Measurements from ENCODE around the gene PRR30.

Gene PRR30

GRCh38 chr2:27094353-27094984 lies 44.7 kb downstream of the PRR30 start:
- Histone ChIP-seq H3K9me3 (ENCODE audit: control insufficient read depth, insufficient read depth, low read depth, low read length) (no peaks in the 10 kb centered on the region), H3K27ac (ENCODE audit: low read depth, low read length) (no peak overlapping the region), H3K27me3 (ENCODE audit: control insufficient read depth, insufficient read depth, low read length) (no peaks in the 10 kb centered on the region), H3K36me3 (ENCODE audit: control insufficient read depth, insufficient read depth, low read length) (no peaks in the 10 kb centered on the region), H3K9ac (ENCODE audit: low read length) (no peak overlapping the region), H3K4me1 (ENCODE audit: control insufficient read depth, insufficient read depth, low read length) (peaks cover 7% of the 10 kb centered on the region), H3K4me3 (ENCODE audit: low read depth, low read length) (no peak overlapping the region)

GRCh38 chr2:27093430-27094352 lies 45.5 kb downstream of the PRR30 start:
- no peak overlapping the region for H3K4me3 ChIP-seq (ENCODE audit: low read depth, low read length)
- no peak overlapping the region for H3K9ac ChIP-seq (ENCODE audit: low read length)
- no peaks in the 10 kb centered on the region for H3K9me3 ChIP-seq (ENCODE audit: control insufficient read depth, insufficient read depth, low read depth, low read length)
- no peaks in the 10 kb centered on the region; the same call in 1 of the 2 replicates for H3K27me3 ChIP-seq (ENCODE audit: control insufficient read depth, insufficient read depth, low read length)
- H3K4me1 ChIP-seq (ENCODE audit: control insufficient read depth, insufficient read depth, low read length), result peaks cover 7% of the 10 kb centered on the region
- no peak overlapping the region for H3K27ac ChIP-seq (ENCODE audit: low read depth, low read length)
- H3K36me3 ChIP-seq (ENCODE audit: control insufficient read depth, insufficient read depth, low read length), result no peaks in the 10 kb centered on the region

GRCh38 chr2:27092696-27093429 lies 46.3 kb downstream of the PRR30 start:
- Histone ChIP-seq H3K27ac (ENCODE audit: low read depth, low read length) (no peak overlapping the region), H3K36me3 (ENCODE audit: control insufficient read depth, insufficient read depth, low read length) (no peaks in the 10 kb centered on the region), H3K4me3 (ENCODE audit: low read depth, low read length) (no peak overlapping the region), H3K4me1 (ENCODE audit: control insufficient read depth, insufficient read depth, low read length) (peaks cover 7% of the 10 kb centered on the region), H3K9me3 (ENCODE audit: control insufficient read depth, insufficient read depth, low read depth, low read length) (no peaks in the 10 kb centered on the region), H3K9ac (ENCODE audit: low read length) (no peak overlapping the region), H3K27me3 (ENCODE audit: control insufficient read depth, insufficient read depth, low read length) (no peaks in the 10 kb centered on the region; the same call in 1 of the 2 replicates)

- Histone ChIP-seq H3K4me3 (ENCODE audit: low read depth, low read length) (no peak overlapping the region), H3K4me1 (ENCODE audit: control insufficient read depth, insufficient read depth, low read length) (peaks cover 10% of the 10 kb centered on the region), H3K27ac (ENCODE audit: low read depth, low read length) (no peak overlapping the region), H3K9me3 (ENCODE audit: control insufficient read depth, insufficient read depth, low read depth, low read length) (no peaks in the 10 kb centered on the region), H3K9ac (ENCODE audit: low read length) (no peak overlapping the region), H3K36me3 (ENCODE audit: control insufficient read depth, insufficient read depth, low read length) (no peaks in the 10 kb centered on the region), H3K27me3 (ENCODE audit: control insufficient read depth, insufficient read depth, low read length) (peaks cover 8% of the 10 kb centered on the region; the same call in 1 of the 2 replicates)
Observed at GRCh38 chr2:27091746-27092695, 47.2 kb downstream of the PRR30 start.

GRCh38 chr2:27089111-27089954 lies 49.9 kb downstream of the PRR30 start:
- Histone ChIP-seq H3K27ac (ENCODE audit: low read depth, low read length) (no peak overlapping the region), H3K4me1 (ENCODE audit: control insufficient read depth, insufficient read depth, low read length) (0 out of 2 replicates have a peak, but pooled peaks cover 7% of the 10 kb centered on the region), H3K27me3 (ENCODE audit: control insufficient read depth, insufficient read depth, low read length) (peaks cover 10% of the 10 kb centered on the region; the same call in 1 of the 2 replicates), H3K36me3 (ENCODE audit: control insufficient read depth, insufficient read depth, low read length) (no peaks in the 10 kb centered on the region), H3K9me3 (ENCODE audit: control insufficient read depth, insufficient read depth, low read depth, low read length) (no peaks in the 10 kb centered on the region), H3K4me3 (ENCODE audit: low read depth, low read length) (no peak overlapping the region), H3K9ac (ENCODE audit: low read length) (no peak overlapping the region)

GRCh38 chr2:27088634-27089033 lies 50.6 kb downstream of the PRR30 start:
- Histone ChIP-seq H3K27ac (ENCODE audit: low read depth, low read length) (no peak overlapping the region), H3K9me3 (ENCODE audit: control insufficient read depth, insufficient read depth, low read depth, low read length) (no peaks in the 10 kb centered on the region), H3K9ac (ENCODE audit: low read length) (no peak overlapping the region), H3K4me1 (ENCODE audit: control insufficient read depth, insufficient read depth, low read length) (0 out of 2 replicates have a peak, but pooled peaks cover 7% of the 10 kb centered on the region), H3K4me3 (ENCODE audit: low read depth, low read length) (no peak overlapping the region), H3K36me3 (ENCODE audit: control insufficient read depth, insufficient read depth, low read length) (no peaks in the 10 kb centered on the region), H3K27me3 (ENCODE audit: control insufficient read depth, insufficient read depth, low read length) (peaks cover 10% of the 10 kb centered on the region; the same call in 1 of the 2 replicates)

GRCh38 chr2:27087823-27088410 lies 51.3 kb downstream of the PRR30 start:
- Histone ChIP-seq H3K27me3 (ENCODE audit: control insufficient read depth, insufficient read depth, low read length) (peaks cover 10% of the 10 kb centered on the region; the same call in 1 of the 2 replicates), H3K9me3 (ENCODE audit: control insufficient read depth, insufficient read depth, low read depth, low read length) (no peaks in the 10 kb centered on the region), H3K9ac (ENCODE audit: low read length) (no peak overlapping the region), H3K4me3 (ENCODE audit: low read depth, low read length) (peak overlapping the region; percentile 64; the same call in 1 of the 2 replicates), H3K4me1 (ENCODE audit: control insufficient read depth, insufficient read depth, low read length) (0 out of 2 replicates have a peak, but pooled peaks cover 7% of the 10 kb centered on the region), H3K27ac (ENCODE audit: low read depth, low read length) (no peak overlapping the region), H3K36me3 (ENCODE audit: control insufficient read depth, insufficient read depth, low read length) (no peaks in the 10 kb centered on the region)

All from HUES6 (cell line).